CD4-positive, alpha-beta T cell treated with Interleukin-2 at 100 ng/mL for 4 hours (primary cell): ENCODE measurements around the gene NOSIP.
A peak's percentile ranks its signal among the peaks of the same experiment; 100 is the strongest.
"Not testable (repeated sequence)": the region's sequence is repeated elsewhere in the genome, so short reads cannot be mapped to it uniquely, and the experiment has no call there.

Experiments used
- DNase-seq: peaks from one replicate; pipeline ENCODE4 v3.0.0-alpha.2; 2020; ENCODE audit warnings: low spot score

NOSIP gene, protein sequence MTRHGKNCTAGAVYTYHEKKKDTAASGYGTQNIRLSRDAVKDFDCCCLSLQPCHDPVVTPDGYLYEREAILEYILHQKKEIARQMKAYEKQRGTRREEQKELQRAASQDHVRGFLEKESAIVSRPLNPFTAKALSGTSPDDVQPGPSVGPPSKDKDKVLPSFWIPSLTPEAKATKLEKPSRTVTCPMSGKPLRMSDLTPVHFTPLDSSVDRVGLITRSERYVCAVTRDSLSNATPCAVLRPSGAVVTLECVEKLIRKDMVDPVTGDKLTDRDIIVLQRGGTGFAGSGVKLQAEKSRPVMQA

DNA sequence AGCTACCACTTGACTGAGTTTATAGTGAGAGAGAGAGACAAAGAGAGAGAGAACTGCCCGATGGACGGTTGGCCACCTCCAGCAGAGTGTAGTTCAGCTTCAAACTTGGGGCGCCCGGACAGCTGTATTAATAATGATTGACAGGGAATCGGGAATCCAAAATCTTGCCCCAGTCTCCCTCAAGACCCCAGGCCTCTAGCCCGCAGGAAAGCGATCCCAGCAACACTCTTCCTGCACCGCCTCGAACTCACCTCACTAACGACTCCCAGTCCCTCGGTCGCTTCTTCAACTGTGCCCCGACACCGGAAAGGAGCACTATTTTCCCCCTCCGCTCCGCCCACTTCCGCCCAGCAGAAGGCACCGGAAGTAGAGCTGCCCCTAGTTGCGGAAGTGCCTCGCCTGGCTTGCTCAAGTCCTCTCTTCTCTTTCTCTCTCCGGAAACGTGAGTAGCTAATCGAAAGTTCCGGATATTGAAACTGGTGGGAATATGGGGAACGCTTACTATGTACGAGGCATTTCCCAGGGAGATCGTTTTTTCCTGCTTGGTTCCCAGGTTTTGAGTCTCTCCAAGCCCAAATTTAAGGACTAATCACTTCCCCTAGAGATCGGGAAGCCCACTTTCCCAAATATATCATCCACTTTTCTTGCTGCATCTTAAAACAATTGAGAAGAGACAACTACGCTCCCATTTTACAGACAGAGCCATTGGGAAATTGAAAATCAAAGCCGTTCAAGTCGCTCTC, at the start of gene NOSIP:
Gene NOSIP, minus strand, starts transcription at position 293 of the 743 bp plus-strand sequence. CDS start 19,865 bp downstream, outside the sequence.
- DNase-seq: peak; percentile 98

DNA sequence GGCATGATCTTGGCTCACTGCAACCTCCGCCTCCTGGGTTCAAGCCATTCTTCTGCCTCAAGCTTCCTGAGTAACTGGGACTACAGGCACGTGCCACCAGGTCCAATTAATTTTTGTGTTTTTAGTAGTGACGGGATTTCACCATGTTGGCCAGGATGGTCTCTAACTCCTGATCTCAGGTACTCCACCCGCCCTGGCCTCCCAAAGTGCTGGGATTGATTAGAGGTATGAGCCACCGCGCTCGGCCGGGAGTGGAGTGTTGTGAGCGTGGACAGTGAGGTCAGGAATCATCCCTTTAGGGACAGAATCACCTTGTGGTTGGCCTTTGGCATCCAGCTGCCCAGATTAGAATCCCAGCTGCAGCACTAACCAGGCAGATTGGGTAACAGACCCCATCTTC, 49.3 kb upstream of the NOSIP start:
- no peak for DNase-seq

GRCh38 chr19:49626226-49626625, 45.9 kb upstream of the NOSIP start:
- no peak for DNase-seq

GRCh38 chr19:49624967-49625910, 44.9 kb upstream of the NOSIP start:
- DNase-seq: no peak

DNA sequence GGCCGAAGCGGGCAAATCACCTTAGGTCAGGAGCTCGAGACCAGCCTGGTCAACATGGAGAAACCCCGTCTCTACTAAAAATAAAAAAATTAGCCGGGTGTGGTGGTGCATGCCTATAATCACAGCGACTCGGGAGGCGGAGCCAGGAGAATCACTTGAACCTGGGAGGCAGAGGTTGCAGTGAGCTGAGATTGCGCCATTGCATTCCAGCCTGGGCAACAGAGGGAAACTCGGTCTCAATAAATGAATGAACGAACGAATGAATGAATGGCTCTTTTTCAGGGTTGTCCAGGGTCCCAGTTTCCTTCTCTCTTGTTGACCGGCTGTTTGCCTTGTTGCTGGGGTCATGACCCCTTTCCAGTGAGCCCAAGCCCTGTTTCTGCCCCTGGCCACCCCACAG, 37.5 kb upstream of the NOSIP start:
- DNase-seq: not testable (repeated sequence)

GRCh38 chr19:49616945-49617344, 36.6 kb upstream of the NOSIP start:
- DNase-seq: no peak

- DNase-seq: no peak
These were observed 36.2 kb upstream of the NOSIP start for GRCh38 chr19:49616532-49616931.

- no peak for DNase-seq
These were observed 35.5 kb upstream of the NOSIP start for GRCh38 chr19:49615861-49616260.

- peak; percentile 32 for DNase-seq
These were observed 33.9 kb upstream of the NOSIP start for GRCh38 chr19:49614096-49614833.

- DNase-seq: no peak
These were observed 33.0 kb upstream of the NOSIP start for GRCh38 chr19:49613374-49613773.

GRCh38 chr19:49609499-49610092, 29.2 kb upstream of the NOSIP start:
- no peak for DNase-seq

- no peak for DNase-seq
These were observed 25.2 kb upstream of the NOSIP start for GRCh38 chr19:49605605-49606004.

- DNase-seq: no peak
These were observed 22.4 kb upstream of the NOSIP start for GRCh38 chr19:49602806-49603205.

GRCh38 chr19:49601482-49602038, 21.2 kb upstream of the NOSIP start:
- DNase-seq: no peak

DNA sequence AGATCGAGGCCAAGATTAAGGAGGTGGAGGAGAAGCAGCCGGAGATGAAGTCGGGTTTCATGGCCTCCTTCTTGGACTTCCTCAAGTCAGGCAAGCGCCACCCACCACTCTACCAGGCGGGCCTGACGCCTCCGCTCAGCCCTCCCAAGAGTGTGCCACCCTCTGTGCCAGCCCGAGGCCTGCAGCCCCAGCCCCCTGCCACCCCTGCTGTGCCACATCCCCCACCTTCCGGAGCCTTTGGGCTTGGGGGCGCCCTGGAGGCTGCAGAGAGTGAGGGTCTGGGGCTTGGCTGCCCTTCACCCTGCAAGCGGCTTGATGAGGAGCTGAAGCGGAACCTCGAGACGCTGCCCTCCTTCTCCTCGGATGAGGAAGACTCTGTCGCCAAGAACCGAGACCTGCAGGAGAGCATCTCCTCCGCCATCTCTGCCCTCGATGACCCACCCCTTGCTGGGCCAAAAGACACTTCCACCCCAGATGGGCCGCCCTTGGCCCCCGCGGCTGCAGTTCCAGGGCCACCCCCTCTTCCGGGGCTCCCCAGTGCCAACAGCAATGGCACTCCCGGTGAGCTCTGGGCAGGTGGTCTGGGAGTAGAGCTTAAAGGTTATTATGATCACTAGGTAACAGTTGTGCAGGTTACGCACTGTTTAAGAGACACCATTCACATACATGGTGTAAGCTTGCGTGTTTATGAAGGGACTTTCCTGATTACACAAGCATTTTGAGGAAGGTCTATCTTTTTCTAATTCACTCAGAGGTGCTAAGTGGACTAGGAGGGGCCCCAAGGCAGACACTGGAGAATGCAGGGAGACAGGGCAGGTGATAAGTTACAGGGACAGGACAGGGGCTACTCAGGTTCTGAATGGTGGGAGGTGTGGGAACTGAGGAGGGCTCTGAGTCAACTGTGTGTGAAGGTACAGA, 19.3 kb upstream of the NOSIP start:
- no peak for DNase-seq

DNA sequence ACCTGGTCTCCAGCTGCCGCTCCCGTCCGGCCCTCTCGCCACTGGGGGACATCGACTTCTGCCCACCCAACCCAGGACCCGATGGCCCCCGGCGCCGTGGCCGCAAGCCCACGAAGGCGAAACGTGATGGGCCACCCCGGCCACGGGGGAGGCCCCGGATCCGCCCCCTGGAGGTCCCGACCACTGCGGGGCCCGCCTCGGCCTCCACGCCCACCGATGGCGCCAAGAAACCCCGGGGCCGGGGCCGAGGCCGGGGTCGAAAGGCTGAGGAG, 17.3 kb upstream of the NOSIP start:
- DNase-seq: no peak

GRCh38 chr19:49596954-49597702, 16.8 kb upstream of the NOSIP start:
- no peak for DNase-seq

DNA sequence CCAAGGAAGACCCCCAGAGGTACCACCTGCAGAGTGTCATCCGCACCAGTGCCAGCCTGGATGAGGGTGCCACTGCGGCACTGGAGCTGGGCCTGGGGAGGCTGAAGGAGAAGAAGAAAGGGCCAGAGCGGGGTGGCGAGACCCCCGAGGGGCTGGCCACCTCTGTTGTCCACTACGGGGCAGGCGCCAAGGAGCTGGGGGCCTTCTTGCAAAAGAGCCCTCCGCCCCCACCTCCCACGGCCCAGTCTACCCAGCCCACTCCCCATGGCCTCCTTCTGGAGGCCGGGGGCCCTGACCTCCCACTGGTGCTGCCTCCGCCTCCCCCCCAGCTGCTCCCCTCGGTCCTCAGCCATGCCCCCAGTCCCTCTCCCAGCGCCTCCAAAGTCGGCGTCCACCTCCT, 16.1 kb upstream of the NOSIP start:
- no peak for DNase-seq

DNA sequence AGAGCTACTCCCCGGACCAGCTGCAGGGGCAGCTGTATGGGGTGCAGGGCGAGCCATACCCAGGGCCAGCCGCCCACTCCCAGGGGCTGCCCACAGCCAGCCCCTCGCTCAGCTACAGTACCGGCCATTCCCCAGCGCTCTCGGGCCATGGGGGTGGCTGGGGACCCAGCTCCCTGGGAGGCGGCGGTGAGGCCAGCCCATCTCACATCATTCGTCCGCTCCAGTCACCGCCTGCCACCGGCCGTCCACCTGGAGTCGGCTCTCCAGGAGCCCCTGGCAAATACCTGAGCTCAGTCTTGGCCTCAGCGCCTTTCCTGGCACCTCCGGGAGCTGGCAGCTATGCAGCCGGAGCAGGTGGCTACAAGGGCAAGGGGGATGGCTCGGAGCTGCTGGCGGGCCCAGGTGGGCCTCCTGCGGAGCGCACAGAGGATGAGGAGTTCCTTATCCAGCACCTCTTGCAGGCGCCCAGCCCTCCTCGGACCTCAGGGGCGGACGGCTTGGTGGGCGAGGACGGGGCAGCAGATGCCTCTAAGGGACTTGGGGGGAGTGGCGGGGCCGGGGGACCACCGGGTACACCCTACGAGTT, 15.6 kb upstream of the NOSIP start:
- DNase-seq: no peak
